ENCODE data around the gene TNFAIP8L3.

Gene TNFAIP8L3

GRCh38 chr15:51114437-51115119 lies 19.9 kb upstream of the TNFAIP8L3 start:
- no peak for DNase-seq

- no peak for DNase-seq
These were observed 17.4 kb upstream of the TNFAIP8L3 start for GRCh38 chr15:51112078-51112477.

DNA sequence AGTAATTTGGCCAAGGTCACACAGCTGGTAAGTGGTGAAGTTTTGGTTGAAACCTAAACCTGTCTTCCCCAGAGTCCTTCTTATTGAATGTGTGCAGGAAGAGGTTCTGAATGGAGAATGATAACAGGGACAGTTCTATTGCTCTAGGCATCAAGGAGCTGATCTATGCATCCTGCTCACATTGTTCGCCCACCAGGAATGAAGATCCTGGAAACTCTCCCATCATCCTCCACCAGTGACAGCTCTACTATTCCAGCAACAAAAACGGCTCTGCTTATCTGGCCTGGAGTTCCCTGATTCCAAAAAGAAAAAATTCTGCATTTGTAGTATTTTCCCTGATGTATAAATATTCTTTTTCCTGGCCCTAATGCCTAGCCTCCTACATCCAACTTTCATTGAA lies 16.4 kb upstream of the TNFAIP8L3 start:
- no peak for DNase-seq

- no peak for DNase-seq
These were observed 15.5 kb upstream of the TNFAIP8L3 start for GRCh38 chr15:51110171-51110570.

- DNase-seq: no peak
These were observed 14.3 kb upstream of the TNFAIP8L3 start for GRCh38 chr15:51108933-51109550.

- no peak for DNase-seq
These were observed 12.9 kb upstream of the TNFAIP8L3 start for GRCh38 chr15:51107612-51108011.

DNA sequence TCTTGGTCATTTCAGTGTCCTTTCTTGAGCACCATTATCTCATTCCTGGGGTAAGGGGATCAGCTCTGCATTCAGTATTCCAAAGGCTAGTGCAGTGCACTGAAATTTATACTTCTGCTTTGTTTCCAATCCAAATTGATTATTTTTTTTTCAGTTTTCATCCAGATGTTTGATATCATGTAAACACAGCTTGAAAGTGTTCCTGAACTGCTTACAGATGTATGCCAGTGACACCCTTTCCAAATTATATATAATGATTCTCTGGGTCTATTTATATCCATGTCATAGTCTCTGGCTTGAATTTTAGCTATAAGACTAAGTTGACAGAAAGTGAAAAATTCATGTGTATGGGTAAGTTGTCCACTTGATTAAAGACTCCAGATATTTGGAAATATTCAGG lies 11.8 kb upstream of the TNFAIP8L3 start:
- DNase-seq: no peak

GRCh38 chr15:51105430-51106016 lies 10.8 kb upstream of the TNFAIP8L3 start:
- DNase-seq: no peak

- DNase-seq: no peak
These were observed 9.8 kb upstream of the TNFAIP8L3 start for GRCh38 chr15:51104512-51104911.

GRCh38 chr15:51103330-51103729 lies 8.6 kb upstream of the TNFAIP8L3 start:
- no peak for DNase-seq

DNA sequence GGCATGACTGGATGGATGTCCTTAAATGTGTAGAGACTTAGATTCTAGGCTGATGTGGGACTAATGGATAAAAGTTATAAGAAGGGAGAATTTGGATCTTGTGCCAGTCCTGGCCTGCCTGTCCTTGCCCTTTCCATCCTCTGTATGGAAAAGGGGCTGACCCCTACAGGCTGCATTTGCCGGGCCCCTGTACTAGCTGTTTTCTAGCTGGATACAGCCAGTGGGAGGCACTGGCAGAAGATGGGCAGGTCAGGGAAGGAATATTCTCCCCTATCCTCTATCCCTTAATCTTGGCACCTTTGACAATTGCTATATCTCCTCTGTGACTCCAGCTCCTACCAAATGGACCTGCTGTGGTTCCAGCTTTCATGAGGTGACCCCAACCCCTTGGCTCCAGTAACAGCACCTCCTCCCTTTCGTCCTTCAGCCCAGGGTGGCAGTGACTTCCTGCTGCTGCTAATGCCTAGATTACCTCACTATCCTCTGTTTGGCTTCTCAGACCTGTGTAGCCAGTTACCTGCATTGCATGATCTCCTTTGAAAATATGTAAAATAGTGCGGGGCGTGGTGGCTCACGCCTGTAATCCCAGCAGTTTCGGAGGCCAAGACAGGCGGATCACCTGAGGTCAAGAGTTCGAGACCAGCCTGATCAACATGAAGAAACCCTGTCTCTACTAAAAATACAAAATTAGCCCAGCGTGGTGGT lies 6.2 kb upstream of the TNFAIP8L3 start:
- DNase-seq: no peak

DNA sequence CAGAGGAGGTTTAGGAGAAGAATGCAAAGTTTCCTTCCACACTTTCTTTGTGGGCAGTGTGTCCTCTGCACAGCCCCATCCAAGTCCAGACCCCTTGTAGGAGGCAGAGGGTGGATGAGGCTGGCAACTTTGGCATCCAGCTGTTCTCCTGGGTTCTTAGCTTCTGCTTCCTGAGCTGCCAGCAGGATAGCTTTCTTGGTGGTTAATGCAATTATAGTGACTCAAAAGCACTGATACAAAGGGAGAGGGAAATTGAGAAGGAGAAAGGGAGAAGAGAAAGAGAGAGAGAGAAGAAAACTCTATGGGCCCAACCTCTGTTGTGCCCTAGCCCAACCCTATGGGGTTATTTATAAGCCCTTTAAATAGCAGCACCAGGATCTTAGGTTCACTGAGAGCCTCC lies 4.5 kb upstream of the TNFAIP8L3 start:
- no peak for DNase-seq

- no peak for DNase-seq
These were observed 3.6 kb upstream of the TNFAIP8L3 start for GRCh38 chr15:51098331-51098619.

DNA sequence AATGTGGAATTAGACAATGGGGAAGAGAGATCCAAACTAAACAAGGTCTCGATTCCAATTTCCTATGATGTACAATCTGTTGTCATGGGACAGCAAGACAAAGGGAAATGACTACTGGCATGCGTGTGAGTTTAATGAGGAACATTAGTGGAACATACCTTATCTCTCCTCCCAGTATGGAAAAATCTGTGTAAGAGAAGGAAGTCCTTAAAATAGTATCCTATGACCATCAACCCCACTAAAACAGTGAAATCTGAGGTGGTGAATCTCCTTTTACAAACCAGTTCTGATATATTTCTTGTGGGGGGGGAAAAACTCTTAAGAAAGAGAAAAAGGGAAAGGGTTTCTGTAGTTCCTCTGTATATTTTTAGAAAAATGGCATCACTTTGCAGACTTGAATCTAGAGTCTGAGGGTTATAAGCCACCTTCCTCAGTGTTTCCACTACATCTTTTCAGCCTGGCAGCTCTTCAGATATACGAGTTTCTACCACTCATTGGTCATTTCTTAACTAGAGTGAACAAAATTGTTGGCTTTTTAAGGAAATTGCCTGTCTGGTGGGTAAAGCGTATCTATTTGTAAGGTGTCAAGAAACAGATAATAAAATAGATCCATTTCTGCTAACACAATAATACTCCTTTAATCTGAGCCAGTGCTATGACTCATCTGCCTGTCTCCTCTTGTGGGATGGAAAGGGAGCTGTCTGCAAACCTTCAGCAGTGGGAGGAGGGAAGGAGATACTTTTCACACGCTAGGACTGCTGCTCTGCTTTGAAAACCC lies 3.0 kb upstream of the TNFAIP8L3 start:
- DNase-seq: no peak

DNA sequence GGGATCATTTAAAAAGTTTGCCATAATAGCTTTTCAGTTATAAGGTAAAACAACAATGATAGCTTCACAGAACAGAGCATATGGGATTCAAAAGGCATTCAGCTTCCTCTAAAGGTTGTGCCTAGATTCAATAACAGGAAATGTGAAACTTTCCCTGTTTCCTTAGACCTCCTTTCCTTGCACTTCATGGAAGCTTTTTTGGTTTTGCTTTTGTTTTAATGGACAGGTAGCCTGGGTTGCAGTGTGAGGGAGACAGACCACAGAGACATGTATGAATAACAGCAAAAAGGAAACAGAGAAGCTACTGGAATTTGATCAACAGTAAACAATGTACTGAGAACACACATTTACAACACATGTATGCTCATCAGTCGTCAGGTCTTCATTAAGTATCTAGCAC lies 2.3 kb upstream of the TNFAIP8L3 start:
- DNase-seq: no peak

DNA sequence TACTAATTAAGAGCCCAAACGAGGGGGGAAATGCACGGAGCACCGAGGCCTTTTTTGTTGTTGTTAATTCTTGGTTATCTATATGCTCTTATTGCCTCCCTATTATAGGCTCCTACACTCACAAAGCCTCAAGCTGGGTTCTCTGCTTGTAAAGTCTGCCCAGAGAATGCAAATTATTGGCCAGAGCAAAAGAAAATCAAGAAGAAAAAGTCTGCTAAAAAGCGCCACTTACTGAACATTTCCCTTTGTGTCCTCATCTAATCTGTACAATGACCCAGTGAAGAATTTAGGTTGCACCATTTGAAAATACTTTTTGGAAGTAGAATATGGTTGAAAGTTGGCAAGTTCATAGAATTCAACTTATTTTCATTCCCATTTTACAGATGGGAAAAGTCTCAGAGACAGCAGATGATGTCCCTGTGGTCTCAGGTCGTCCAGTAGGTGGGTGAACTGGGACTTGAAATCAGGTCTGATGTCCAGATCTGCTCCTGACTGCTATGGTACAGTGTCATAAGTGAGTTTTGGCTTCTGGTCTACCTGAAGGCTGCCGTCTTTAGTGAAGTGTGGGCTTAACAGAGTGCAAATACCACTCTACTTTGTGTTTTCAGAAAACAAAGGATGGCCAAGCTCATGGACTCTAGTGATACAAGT lies 1.1 kb upstream of the TNFAIP8L3 start:
- DNase-seq: no peak

DNA sequence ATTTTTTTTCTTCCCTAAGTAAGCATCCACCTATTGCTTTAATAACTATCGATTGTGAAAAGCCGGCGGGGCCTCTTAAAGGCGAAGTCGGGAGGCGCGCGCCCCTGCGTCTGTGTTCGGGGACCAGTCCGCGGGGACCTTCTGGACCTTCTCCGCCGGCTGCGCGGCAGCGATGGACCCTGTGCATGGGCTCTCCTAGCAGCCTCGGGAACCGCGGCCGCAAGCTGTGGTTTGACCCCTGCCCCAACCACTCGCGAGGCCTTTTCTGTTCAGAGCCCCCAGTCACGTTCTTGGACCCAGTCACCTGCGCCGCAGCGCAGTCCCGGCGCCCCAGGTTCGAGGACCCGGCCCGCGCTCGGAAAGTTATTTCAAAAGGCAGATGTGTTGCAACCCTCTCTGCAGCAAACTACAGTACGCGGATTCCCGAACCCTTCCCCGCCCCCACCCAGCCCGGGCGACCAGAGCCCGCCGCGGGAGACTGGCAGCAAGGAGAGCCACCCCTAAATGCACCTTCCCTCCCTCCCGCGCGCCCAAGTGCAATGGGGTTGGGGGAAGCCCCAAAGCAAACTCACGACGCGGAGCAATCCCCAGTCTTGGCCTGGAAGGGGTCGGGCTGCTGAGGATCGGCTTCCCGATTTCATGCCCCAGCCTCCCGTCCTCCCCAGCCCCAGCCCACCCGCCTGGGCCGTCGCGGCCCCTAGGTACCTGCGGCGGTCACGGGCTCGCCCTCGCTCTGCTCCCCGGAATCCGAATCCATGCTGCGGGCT lies 684 bp downstream of the TNFAIP8L3 start:
- no peak for DNase-seq

- no peak for DNase-seq
These were observed 1.2 kb downstream of the TNFAIP8L3 start for GRCh38 chr15:51093488-51093838.

DNA sequence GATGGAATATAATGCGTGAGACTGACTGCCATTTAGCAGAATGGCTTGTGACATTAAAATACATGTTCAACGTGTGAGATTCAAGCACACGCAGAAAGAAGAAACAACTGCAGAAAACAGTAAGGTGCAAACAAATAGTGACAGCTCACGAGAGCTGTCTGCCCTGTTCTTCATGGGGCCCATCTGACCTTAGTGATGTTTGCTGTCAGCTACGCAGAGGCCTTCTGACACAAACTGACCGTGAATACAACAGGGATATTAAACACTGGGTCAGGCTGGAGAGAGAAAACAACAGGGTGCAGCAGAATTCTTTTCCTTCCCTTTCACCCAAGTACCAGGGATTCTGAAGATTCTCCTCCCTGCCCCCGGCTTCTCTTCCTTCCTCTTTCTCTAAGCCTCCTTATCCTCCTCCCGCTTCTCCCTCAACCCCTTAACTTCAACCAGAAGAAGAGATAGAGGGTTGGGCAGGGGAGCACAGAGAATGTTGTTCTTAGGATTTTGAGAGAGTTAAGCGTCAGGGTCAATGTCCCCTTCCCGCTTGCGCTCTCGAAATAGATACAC lies 2.1 kb downstream of the TNFAIP8L3 start:
- DNase-seq: no peak

DNA sequence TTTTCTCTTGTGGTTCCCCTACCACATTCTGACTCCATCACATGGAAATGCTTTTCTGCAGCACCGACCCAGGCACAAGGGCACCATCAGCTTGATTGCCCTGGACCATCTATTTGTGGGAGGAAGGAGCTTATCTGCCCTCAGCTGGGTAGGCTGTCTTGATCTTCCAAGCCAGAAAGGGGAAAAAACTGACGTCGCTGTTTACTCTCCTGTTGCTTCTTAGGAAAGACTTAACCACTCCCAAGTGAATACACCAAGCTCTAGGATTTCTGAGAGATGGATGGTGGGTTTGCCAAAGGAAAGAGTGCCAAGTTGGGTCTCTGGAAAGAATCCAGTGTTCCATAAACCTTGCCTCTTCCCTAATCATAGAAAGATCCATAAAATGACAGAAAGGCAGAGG lies 4.0 kb downstream of the TNFAIP8L3 start:
- no peak for DNase-seq

GRCh38 chr15:51089699-51090453 lies 4.8 kb downstream of the TNFAIP8L3 start:
- DNase-seq: no peak
